Measurements from ENCODE around the gene PDGFA. TPM values are rescaled to one million over a fixed set of nuclear protein-coding genes. Genes with fewer than 3 reads are reported as not detected.

PDGFA gene
- total and polyA plus RNA-seq, 12 donors = 14.3 to 38.5 (median 24.2) TPM

- H3K27me3 ChIP-seq = no peaks in the 10 kb centered on the region
- DNase-seq (no peak), ATAC-seq (no peak)
- no peaks in the 10 kb centered on the region for H3K36me3 ChIP-seq
- intact Hi-C loops (cut with DNase I) = no loop called here
- no peak overlapping the region for H3K27ac ChIP-seq
- TF ChIP-seq CTCF (IDR thresholded peaks at IDR 0.05) = no peak
- H3K9me3 ChIP-seq = no peaks in the 10 kb centered on the region
- H3K4me1 ChIP-seq = peaks cover 9 to 46% (median 24%) of the 10 kb centered on the region in 9 donors
- no peak overlapping the region for H3K4me3 ChIP-seq
- 96% methylated on average over 1 of the region's 1 CpG for WGBS, 2 donors
These were observed 46.5 kb upstream of the PDGFA start for GRCh38 chr7:566100-566499.

GRCh38 chr7:564176-564865 lies 44.7 kb upstream of the PDGFA start:
- H3K4me3 ChIP-seq = no peak overlapping the region
- DNase-seq (no peak), ATAC-seq (peak in 2 of 8 donors; percentile 24 to 46)
- WGBS, 2 donors = 85 to 90% methylated on average over 26 of the region's 26 CpGs
- peaks cover 9 to 38% (median 21%) of the 10 kb centered on the region in 9 donors for H3K4me1 ChIP-seq
- H3K27me3 ChIP-seq = no peaks in the 10 kb centered on the region
- H3K9me3 ChIP-seq = no peaks in the 10 kb centered on the region
- no peaks in the 10 kb centered on the region for H3K36me3 ChIP-seq
- H3K27ac ChIP-seq = peak overlapping the region in 1 of 10 donors; percentile 3
- TF ChIP-seq CTCF (IDR thresholded peaks at IDR 0.05) = no peak
- intact Hi-C loops (cut with DNase I) = no loop called here

- TF ChIP-seq CTCF (IDR thresholded peaks at IDR 0.05) = no peak
- intact Hi-C loops (cut with DNase I) = no loop called here
- no peaks in the 10 kb centered on the region for H3K36me3 ChIP-seq
- H3K4me1 ChIP-seq = peaks cover 6 to 31% (median 17%) of the 10 kb centered on the region in 9 donors
- DNase-seq (peak in 1 of 2 donors; percentile 9), ATAC-seq (no peak)
- no peak overlapping the region for H3K27ac ChIP-seq
- H3K4me3 ChIP-seq = no peak overlapping the region
- WGBS, 2 donors = 85 to 92% methylated on average over 11 of the region's 11 CpGs
- H3K9me3 ChIP-seq = no peaks in the 10 kb centered on the region
- H3K27me3 ChIP-seq = no peaks in the 10 kb centered on the region
These were observed 44.1 kb upstream of the PDGFA start for GRCh38 chr7:563629-564170.

GRCh38 chr7:562789-563628 lies 43.4 kb upstream of the PDGFA start:
- Histone ChIP-seq H3K36me3 (no peaks in the 10 kb centered on the region), H3K4me3 (no peak overlapping the region), H3K4me1 (peaks cover 1 to 29% (median 10%) of the 10 kb centered on the region in 9 donors), H3K27ac (no peak overlapping the region), H3K9me3 (no peaks in the 10 kb centered on the region), H3K27me3 (no peaks in the 10 kb centered on the region)
- DNase-seq (no peak), ATAC-seq (no peak)
- WGBS, 2 donors = 96 to 97% methylated on average over 17 of the region's 17 CpGs
- intact Hi-C loops (cut with DNase I) = no loop called here
- TF ChIP-seq CTCF (IDR thresholded peaks at IDR 0.05) = no peak
